Right renal cortex interstitium (tissue), 3 donors: ENCODE data around the gene IGSF11. TPM values are rescaled to one million over a fixed set of nuclear protein-coding genes. Genes with fewer than 3 reads are reported as not detected.
"Not testable (repeated sequence)": the region's sequence is repeated elsewhere in the genome, so short reads cannot be mapped to it uniquely, and the experiment has no call there.

Experiments
- DNase-seq, 3 donors: peaks; one replicate each; pipeline ENCODE4 v3.0.0-alpha.2; 2013; ENCODE audit warnings: low read depth in 3 of 3, low spot score in 2 of 3
- polyA plus RNA-seq, 3 donors: library from polyadenylated mRNA; unstranded; fragments of 120-200 nt; gene quantifications; one replicate each; pipeline ENCODE4 v1.2.1, GENCODE V29; 2013; ENCODE audit not compliant: insufficient read length in 3 of 3

IGSF11 gene
- polyA plus RNA-seq, 3 donors, result 4.0 to 6.4 (median 5.0) TPM

DNA sequence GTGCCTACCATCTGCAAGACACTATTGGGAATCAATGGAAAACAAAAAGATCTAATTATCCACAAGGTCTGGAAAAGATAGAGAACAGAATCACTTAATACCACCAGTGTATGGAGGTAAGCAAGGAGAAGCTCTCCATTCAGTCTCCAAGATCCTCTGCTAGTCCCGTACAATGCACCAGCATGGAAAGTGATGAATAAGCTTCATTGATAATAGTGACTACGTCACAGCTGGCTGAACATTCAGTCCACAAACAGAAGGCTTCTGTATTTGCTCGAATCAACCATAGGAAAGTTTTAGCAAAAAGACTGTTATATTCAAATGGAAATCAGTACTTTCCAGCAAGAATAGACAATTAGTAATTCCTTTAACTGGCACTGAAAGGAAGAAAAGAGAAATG is 42.9 kb downstream of the IGSF11 start:
- DNase-seq, result no peak

GRCh38 chr3:118990823-118991560 is 43.7 kb downstream of the IGSF11 start:
- no peak for DNase-seq

DNA sequence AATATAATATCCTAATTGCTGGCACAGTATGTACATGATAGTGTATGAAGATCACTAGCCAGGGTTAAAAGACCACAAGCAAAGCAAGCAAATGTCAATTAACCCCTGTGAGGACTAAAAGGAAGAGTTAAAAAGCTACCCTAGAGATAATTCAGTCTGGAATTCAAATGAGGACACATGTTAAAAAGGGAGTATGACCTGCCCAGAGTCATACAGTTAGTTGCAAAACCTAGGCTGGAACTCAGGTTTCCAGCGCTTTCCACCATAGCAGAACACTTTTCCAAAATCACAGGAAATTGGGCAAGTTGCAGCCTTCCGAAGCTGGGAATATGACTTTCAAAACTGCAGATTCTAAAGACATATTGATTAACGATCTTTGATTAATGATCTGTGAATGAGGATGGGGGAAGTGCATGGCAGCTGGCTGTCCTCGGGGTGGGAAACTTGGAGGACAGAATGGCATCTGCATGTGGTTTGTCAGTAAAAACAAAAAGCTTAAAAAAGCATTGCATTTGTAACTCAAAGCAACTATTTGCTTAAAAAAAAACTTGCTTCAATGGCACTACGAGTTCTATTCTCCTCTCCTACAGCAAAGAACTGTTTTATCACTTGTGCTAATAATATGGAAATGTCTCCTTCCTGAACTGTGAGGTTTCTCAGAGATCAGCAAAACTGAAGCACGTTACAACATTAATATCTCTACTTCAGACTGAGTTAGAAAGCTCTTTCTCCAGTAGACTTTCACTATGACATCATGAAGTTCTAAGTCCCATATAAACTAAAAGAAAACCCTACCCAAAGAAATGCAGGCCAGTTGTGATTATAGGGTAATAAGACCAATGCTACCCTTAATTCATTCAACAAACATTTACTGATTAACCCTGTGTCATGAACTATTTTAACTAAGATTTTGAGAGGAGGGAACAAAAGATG is 46.2 kb downstream of the IGSF11 start:
- no peak for DNase-seq

DNA sequence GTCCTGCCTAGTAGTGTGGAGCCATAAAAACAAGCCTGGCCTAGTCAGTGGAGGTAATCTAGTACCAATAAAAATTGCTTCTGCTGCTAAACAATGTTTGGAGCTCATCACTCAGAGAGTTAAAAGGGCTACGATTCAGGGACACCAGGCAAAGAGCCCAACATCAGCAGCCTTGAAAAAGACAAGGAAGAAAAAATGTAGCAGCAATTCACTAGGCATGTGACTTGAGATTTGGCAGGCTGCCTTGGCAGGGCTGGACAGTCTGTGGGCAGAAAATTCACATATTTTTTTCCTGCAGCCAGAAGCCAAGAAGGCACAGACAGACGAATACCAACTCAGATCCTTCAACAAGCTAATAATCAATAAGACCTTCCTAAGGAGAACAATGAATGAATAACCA is 47.2 kb downstream of the IGSF11 start:
- no peak for DNase-seq

DNA sequence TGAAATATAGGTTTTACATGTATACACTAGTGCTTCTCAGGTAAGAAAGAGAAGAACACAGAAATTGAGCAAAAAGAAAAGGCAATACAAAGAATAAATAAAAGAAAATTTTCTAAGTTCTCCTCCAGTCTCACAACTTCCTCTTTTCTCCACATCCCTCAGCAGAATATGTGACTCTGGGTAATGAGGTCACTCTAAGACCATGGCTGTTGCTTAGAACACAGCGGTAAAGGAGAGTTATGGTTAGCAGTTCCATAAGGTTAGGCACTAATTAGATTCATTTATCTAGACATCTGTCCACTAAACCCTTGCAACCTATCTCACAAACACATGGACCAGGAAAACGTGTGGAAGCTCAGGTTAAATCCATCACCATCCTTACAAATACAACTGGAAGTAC is 47.9 kb downstream of the IGSF11 start:
- DNase-seq, result no peak

GRCh38 chr3:118984699-118985098 is 49.9 kb downstream of the IGSF11 start:
- no peak for DNase-seq

GRCh38 chr3:118981494-118982134 is 53.0 kb downstream of the IGSF11 start:
- DNase-seq, result no peak

- no peak for DNase-seq
Observed at GRCh38 chr3:118980832-118981231, 53.8 kb downstream of the IGSF11 start.

DNA sequence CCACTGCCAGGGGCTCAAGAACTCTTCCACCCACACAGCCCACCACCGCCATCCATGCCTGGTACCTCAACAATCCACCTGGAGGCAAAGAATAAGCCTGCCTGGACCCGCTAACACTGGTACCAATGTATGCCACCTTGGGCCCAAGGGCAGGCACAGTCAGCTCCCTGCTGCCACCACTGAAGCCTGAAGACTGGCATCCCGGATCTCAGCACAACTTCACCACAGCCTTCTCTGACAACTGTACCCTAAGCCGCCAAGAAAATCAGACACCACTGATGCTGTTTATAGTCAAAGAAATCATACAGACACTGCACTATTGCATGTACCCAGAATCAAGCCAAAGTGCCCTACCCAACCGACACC is 56.3 kb downstream of the IGSF11 start:
- DNase-seq, result no peak

- no peak for DNase-seq
Observed at GRCh38 chr3:118977671-118978392, 56.8 kb downstream of the IGSF11 start.

DNA sequence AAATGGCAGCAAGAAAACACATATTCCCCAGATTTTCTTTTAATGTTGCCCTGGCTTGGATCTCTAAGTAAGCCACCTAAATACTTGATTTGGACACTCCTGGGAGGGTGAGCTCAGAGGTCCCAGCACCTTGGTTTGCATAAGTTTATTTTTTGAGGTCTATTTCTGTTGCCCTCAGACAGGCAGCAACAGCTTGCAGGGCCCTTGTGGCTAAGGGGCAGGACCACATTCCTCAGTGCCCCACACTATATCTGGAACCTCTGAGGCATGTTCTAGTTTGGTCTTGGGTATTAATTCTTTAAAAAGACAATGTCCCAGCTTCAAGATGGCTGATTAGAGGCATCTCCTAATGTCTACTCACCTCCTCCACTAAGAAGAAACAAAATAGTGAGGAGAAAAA is 57.5 kb downstream of the IGSF11 start:
- DNase-seq, result no peak

GRCh38 chr3:118975476-118975875 is 59.2 kb downstream of the IGSF11 start:
- not testable (repeated sequence) for DNase-seq

DNA sequence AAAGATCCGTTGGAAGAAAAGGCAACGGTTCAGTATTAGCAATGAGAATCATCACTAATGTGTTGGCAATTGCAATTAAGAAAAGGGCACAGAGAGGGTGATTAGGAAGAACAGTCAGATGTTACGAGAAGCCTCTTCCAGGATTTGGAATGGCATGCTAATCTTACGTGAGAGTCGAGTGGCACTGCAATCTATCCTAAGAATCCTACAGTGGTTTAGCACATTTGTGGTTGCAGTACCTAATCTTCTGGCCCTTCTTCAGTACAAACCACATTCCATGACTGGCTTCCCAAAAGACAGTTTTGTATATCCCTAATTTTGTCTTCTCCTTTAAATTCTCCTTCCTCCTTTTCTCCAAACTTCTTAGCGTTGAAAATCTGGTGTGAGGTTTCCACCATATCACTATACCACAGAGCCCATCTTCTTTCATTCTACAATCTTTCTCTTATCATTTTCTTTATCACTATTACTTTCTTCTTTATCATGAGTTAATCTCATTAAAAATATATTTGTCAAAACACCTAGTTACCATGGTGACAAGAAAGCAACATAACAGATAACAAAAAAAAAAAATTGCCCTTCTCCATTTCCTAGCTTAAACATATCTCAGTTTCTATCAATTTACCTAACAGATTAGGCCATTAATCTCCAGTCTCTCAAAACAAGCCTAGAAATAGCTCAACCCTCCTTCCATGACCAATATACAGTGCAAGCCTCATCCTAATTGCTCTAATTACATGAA is 60.1 kb downstream of the IGSF11 start:
- DNase-seq, result no peak

DNA sequence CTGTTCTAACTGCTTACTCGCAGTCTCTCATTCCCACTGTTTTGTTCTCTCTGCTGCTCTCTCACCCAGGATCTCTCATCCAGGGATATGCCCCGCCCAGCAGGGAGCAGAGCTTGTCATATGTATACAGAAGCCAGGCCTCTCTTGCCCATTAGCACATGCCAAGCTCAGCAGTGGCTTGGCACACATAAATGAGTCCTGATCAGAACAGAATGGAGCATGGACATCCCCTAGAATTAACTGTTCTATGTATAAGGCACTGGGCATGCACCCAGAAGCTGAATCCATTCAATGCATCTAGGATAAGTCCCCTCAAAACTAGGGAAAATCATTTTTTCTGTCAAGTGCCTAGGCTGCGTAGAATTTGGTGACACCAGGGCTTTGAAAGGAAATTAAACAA is 61.6 kb downstream of the IGSF11 start:
- no peak for DNase-seq

GRCh38 chr3:118970819-118971218 is 63.8 kb downstream of the IGSF11 start:
- no peak for DNase-seq

GRCh38 chr3:118968640-118969039 is 66.0 kb downstream of the IGSF11 start:
- DNase-seq, result no peak

DNA sequence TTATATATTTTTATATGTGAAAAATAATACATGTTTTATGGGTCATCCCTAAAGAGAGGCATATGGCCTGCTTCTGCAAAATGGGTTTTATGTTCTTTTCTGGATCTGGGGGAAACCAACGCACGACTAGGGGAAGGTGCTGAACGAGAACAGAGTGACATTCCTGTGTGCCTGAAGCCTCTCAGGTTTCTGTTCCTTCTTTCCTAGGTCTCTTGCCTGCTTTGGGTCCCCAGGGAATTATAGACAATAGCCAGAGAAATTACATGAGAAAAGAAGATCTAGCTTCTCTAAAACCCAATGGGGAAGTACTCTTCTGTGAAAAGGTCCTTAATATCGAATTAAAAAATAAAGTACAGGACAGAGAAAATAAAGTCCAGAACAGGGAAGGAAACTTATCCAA is 66.5 kb downstream of the IGSF11 start:
- no peak for DNase-seq

GRCh38 chr3:118966700-118967099 is 67.9 kb downstream of the IGSF11 start:
- DNase-seq, result no peak

GRCh38 chr3:118963711-118964110 is 70.9 kb downstream of the IGSF11 start:
- DNase-seq, result no peak

DNA sequence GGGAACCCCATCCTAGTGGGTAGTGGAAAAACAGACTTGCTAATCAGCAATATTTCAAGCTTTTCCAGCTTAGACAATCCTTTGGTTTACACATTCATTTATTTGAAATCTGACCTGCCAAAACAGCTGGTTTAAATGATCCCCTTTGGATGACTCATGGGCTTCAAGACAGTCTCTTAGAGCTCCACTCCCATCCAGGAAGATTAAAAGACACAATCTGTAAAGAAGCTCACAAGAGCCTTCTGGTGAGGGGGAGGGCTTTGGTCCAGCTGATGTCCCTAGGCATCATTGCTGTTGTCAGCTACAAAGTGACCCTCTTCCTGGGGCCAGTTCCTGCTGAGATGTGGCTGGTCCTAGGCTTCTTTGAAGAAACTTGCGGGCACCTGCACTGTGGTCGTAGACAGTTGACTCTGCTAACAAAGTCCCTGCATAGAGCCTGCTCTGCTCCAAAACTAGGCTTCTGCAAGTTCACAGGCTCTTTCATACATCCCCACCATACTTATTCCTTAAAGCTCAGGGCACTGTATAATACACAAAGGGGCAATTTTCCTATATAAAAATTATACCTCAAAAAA is 73.7 kb downstream of the IGSF11 start:
- peak in 1 of 3 donors; percentile 1 for DNase-seq
